ENCODE measurements around the gene MMP24OS.

The MMP24OS gene

DNA sequence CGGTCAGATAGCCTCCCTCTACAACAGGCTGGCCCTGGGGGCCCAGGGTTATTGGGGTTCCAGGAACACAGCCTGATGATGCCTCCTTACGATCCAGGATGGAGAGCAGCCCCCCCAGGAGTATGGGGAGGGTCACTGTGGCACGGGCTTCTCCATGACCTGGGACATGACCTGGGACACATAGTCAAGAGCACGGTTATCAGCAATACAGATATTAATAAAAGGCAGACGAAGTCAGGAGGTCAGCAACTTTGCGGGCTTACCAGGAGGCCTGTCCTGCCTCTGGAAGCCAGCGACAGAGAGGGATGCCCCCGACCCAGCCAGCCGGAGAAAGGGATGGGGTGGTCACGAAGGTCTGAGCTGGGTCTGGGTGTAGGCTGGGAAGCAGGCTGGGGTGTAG, 795 bp downstream of the MMP24OS start:
- H3K4me3 ChIP-seq (ENCODE audit: low read length), result peak overlapping the region; percentile 88
- TF ChIP-seq, protein P1, sequence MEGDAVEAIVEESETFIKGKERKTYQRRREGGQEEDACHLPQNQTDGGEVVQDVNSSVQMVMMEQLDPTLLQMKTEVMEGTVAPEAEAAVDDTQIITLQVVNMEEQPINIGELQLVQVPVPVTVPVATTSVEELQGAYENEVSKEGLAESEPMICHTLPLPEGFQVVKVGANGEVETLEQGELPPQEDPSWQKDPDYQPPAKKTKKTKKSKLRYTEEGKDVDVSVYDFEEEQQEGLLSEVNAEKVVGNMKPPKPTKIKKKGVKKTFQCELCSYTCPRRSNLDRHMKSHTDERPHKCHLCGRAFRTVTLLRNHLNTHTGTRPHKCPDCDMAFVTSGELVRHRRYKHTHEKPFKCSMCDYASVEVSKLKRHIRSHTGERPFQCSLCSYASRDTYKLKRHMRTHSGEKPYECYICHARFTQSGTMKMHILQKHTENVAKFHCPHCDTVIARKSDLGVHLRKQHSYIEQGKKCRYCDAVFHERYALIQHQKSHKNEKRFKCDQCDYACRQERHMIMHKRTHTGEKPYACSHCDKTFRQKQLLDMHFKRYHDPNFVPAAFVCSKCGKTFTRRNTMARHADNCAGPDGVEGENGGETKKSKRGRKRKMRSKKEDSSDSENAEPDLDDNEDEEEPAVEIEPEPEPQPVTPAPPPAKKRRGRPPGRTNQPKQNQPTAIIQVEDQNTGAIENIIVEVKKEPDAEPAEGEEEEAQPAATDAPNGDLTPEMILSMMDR (conservative IDR thresholded peaks at IDR 0.05; ENCODE audit: low read length), result no peak
- DNase-seq (ENCODE audit: low read depth), result no peak

DNA sequence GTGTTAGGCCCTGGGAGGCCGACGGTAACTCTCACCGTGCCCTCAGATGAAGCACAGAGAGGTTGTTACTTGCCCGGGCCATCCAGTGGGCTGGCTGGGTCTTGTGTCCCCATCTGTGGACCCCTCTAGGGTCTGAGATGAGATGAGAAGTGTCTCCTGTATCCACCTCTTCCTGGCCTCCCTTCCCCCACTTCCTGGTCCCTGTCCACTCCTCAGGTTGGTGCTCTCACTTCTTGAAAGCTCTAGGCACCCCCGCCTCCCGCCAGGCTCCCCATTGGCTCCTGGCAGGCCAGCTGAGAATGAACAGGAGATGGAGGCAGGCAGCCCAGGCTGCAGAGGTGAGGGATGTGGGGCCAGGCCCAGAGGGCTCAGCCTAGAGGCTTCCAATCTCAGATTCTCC, 1.5 kb downstream of the MMP24OS start:
- peak overlapping the region; percentile 88 for H3K4me3 ChIP-seq (ENCODE audit: low read length)

DNA sequence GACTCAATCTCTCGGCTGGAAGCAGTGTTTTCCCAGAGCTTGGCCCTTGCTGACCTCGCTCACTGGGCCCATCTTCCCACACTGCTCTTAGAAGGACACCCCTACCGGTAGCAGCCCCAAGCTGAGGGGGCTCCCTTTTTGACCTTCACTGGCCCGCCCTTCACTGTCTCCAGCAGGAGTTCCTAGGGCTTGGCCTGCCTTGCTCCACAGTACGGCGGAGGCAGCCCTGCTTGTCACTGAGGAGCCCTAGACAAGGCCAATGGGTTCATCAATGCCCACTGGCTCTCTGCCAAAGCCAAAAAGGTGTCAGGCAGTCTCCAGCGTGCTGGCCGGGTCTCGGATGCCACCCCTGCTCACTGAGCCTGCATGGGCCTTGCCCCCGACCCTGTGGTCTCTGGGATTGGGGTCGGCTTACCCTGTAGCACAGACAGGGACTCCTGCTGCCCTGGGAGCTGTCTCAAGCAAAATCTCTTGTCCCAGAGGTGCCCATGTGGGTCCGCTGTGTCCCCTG, 2.1 kb downstream of the MMP24OS start:
- no peak for DNase-seq (ENCODE audit: low read depth)
- no peak overlapping the region for H3K4me3 ChIP-seq (ENCODE audit: low read length)
- TF ChIP-seq, protein P1 (conservative IDR thresholded peaks at IDR 0.05; ENCODE audit: low read length), result no peak

More for the DNA sequence above, 1.5 kb downstream of the MMP24OS start:
- DNase-seq (ENCODE audit: low read depth), result no peak
- TF ChIP-seq, protein P1 (conservative IDR thresholded peaks at IDR 0.05; ENCODE audit: low read length), result no peak

DNA sequence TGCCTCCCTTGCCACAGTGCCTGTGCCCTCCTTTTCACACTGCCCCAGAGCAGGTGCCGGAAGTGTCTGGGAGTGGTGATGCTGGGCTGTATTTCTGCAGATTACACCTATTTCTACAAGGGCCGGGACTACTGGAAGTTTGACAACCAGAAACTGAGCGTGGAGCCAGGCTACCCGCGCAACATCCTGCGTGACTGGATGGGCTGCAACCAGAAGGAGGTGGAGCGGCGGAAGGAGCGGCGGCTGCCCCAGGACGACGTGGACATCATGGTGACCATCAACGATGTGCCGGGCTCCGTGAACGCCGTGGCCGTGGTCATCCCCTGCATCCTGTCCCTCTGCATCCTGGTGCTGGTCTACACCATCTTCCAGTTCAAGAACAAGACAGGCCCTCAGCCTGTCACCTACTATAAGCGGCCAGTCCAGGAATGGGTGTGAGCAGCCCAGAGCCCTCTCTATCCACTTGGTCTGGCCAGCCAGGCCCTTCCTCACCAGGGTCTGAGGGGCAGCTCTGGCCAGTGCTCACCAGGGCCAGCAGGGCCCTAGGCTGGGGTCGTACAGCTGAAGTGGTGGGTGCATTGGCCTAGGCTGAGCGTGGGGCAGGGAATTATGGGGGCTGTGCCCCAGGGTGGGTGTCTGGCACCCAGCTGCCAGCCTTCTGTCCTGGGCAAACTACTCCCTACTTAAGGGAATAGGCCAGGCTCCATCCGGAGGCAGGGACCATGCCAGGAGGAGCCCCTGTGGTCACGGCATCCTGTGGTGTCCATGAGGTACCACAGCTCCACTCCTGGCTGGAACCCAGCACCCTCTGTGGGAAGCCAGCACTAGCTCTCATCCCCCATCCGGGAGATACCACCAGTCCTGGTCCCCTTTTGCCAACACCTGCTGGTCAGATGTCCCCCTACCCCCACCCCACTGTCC, 3.5 kb downstream of the MMP24OS start:
- TF ChIP-seq, protein P1 (conservative IDR thresholded peaks at IDR 0.05; ENCODE audit: low read length), result no peak
- no peak for DNase-seq (ENCODE audit: low read depth)
- H3K4me3 ChIP-seq (ENCODE audit: low read length), result no peak overlapping the region

DNA sequence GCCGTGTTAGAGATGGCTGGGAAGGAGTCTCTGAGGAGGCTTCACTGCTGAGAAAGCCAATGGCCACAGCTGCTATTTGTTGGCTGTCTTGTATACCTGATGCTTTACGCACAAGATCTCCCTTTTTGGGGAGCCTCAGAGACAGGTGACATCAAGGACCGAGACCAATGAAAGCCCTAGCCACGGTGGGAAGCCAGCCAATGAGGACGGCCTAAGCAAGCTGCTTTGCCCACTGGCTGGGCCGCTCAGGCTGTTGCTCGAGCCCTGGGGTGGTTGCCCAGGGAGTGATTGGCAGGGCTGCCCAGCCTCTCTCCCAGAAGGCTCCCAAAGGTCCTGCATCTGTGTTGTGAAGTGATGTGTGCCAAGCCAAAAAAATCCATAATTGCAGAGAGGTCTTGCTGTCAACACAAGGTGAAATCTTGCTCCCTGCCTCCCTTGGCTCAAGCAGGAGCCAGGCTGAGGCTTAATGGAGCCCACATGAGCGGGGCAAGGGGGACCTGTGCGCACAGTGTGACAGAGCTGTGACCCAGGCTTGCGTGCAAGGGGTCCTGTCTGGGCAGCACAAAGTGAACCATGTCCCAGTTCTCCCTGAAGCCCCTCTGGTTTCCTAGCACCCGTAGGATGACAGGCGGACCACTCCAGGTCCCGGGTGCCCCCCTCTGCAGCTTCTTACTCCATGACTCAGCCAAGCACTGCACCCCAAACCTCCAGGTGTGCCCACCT, 4.3 kb downstream of the MMP24OS start:
- DNase-seq (ENCODE audit: low read depth), result no peak

DNA sequence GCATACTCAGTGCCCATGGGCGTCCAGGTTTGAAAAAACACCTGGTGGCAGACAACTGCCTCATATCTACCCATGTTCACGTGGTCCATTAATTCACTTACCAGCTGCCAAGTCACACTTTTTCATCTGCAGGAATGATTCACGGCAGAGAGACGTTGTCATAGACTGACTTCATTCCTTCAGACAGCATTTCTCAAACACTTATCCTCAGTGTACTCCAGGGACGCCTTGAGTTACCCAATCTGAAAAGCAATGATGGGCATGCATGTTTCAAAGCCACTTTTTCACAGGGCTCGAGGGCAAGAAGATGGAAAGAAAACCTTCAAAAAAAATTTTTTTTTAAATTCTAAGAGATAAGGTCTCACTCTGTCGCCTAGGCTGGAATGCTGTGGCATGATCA, 6.0 kb downstream of the MMP24OS start:
- no peak overlapping the region for H3K4me3 ChIP-seq (ENCODE audit: low read length)
- DNase-seq (ENCODE audit: low read depth), result peak; percentile 39
- TF ChIP-seq, protein P1 (conservative IDR thresholded peaks at IDR 0.05; ENCODE audit: low read length), result no peak

More for the DNA sequence above, 4.3 kb downstream of the MMP24OS start:
- TF ChIP-seq, protein P1 (conservative IDR thresholded peaks at IDR 0.05; ENCODE audit: low read length), result no peak
- no peak overlapping the region for H3K4me3 ChIP-seq (ENCODE audit: low read length)

Measured in AG10803 (cell line).